OCI-LY3 (cell line): ENCODE measurements around the gene RIPPLY3.

Experiments
- EZH2phosphoT487 ChIP-seq: fragments of 200-600 bp; shearing (Covaris generic); IDR thresholded peaks from 2 replicates; pipeline ENCODE4 v1.6.1; 2018; ENCODE audit warnings: antibody characterized with exemption, mixed run types, low read depth
- TF ChIP-seq, protein P1 (sequence below): fragments of 200-600, 300-600 bp; sonication (generic); IDR thresholded peaks from 2 replicates; pipeline ENCODE4 v1.5.1; 2014; ENCODE audit warnings: antibody characterized with exemption, low read length, low read depth

DNA sequence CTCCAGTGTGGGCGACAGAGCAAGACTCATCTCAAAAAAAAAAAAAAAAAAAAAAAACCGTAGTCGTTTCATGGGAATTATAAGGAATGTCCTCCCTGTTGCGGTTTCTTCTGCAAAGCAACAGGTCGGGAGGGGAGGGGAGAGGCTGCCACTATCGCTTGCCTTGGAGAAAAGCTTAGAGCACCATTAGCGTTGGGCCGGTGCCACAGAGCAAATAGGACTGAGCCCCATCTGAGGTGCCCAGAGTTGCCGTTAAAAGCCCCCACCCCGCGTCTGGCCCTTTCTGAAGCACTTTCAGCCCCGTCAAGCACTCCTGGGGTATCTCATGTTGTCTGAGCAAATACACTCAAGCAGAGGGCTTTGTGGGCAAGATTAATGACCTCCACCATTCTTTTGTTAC lies 2.2 kb downstream of the RIPPLY3 start:
- TF ChIP-seq, protein P1, sequence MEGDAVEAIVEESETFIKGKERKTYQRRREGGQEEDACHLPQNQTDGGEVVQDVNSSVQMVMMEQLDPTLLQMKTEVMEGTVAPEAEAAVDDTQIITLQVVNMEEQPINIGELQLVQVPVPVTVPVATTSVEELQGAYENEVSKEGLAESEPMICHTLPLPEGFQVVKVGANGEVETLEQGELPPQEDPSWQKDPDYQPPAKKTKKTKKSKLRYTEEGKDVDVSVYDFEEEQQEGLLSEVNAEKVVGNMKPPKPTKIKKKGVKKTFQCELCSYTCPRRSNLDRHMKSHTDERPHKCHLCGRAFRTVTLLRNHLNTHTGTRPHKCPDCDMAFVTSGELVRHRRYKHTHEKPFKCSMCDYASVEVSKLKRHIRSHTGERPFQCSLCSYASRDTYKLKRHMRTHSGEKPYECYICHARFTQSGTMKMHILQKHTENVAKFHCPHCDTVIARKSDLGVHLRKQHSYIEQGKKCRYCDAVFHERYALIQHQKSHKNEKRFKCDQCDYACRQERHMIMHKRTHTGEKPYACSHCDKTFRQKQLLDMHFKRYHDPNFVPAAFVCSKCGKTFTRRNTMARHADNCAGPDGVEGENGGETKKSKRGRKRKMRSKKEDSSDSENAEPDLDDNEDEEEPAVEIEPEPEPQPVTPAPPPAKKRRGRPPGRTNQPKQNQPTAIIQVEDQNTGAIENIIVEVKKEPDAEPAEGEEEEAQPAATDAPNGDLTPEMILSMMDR = no peak
- TF ChIP-seq EZH2phosphoT487 = no peak
